Tibial nerve (tissue), 4 donors: Measurements from ENCODE around the gene THBS1.

Experiments
- EP300 ChIP-seq, 2 donors: sonication (generic); formaldehyde crosslinking; IDR thresholded peaks; one replicate each; pipeline ENCODE4 v1.6.1; 2017; ENCODE audit warnings: antibody characterized with exemption in 2 of 2, mild to moderate bottlenecking in 1 of 2
- POLR2A ChIP-seq, 2 donors: fragments of 450-650 bp; IDR thresholded peaks; one replicate each; pipeline ENCODE4 v1.6.1; 2017; ENCODE audit warnings: antibody characterized with exemption in 2 of 2, mild to moderate bottlenecking in 2 of 2, moderate library complexity in 2 of 2
- TF ChIP-seq, protein P1 (sequence below), 5 experiments: fragments of 200-600 bp in 3 of 5; fragments of 450-650 bp in 2 of 5; sonication (generic) in 3 of 5; IDR thresholded peaks; one replicate each; pipeline ENCODE4 v1.5.1; 2016 to 2019; ENCODE audit warnings: antibody characterized with exemption in 5 of 5, mild to moderate bottlenecking in 3 of 5, moderate library complexity in 2 of 5

DNA sequence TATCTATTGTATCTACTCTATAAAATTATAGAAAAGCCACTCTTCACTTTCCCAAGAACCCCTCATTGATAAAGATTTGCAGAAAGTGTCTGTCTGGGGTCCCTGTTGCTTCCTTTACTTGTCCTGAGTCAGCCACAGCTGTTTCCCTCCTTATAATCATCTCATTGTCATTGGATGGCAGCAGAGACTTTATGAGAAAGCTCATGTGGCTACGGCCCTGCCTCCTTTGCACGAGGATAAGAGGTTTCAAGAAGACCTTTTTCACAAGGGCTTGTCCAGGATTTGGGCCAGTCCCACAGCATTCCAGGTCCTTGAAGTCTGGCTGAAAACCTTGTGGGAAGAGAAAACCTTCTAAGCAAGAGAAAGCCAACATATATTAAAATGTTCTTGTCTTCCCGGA is 41.9 kb upstream of the THBS1 start:
- TF ChIP-seq, protein P1, sequence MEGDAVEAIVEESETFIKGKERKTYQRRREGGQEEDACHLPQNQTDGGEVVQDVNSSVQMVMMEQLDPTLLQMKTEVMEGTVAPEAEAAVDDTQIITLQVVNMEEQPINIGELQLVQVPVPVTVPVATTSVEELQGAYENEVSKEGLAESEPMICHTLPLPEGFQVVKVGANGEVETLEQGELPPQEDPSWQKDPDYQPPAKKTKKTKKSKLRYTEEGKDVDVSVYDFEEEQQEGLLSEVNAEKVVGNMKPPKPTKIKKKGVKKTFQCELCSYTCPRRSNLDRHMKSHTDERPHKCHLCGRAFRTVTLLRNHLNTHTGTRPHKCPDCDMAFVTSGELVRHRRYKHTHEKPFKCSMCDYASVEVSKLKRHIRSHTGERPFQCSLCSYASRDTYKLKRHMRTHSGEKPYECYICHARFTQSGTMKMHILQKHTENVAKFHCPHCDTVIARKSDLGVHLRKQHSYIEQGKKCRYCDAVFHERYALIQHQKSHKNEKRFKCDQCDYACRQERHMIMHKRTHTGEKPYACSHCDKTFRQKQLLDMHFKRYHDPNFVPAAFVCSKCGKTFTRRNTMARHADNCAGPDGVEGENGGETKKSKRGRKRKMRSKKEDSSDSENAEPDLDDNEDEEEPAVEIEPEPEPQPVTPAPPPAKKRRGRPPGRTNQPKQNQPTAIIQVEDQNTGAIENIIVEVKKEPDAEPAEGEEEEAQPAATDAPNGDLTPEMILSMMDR (IDR thresholded peaks at IDR 0.05) = no peak
- no peak for TF ChIP-seq POLR2A (IDR thresholded peaks at IDR 0.05)
- TF ChIP-seq EP300 (IDR thresholded peaks at IDR 0.05) = no peak
